NB4 (cell line): ENCODE measurements around the gene INSM2.

Source experiments
- DNase-seq: peaks from one replicate; pipeline ENCODE4 v3.0.0; 2010; ENCODE audit warnings: low read depth
- H3K4me3 ChIP-seq: one replicate; pipeline ENCODE4 v1.5.1; 2011; ENCODE audit warnings: mild to moderate bottlenecking, low read depth, low read length, moderate library complexity
- MYC ChIP-seq: IDR thresholded peaks from 2 replicates; pipeline ENCODE4 v1.6.1; 2011; ENCODE audit warnings: low read depth, low read length
- POLR2A ChIP-seq: IDR thresholded peaks from 2 replicates; pipeline ENCODE4 v1.6.1; 2011; ENCODE audit warnings: mild to moderate bottlenecking; ENCODE audit not compliant: insufficient read length; ENCODE audit errors: extremely low read depth
- TF ChIP-seq, protein P1 (sequence below): IDR thresholded peaks from 2 replicates; pipeline ENCODE4 v1.6.1; 2011; ENCODE audit warnings: low read depth, low read length
- TF ChIP-seq, protein P2 (sequence below): IDR thresholded peaks from one replicate; pipeline ENCODE4 v1.5.1; 2012; ENCODE audit warnings: low read depth, low read length

The INSM2 gene

DNA sequence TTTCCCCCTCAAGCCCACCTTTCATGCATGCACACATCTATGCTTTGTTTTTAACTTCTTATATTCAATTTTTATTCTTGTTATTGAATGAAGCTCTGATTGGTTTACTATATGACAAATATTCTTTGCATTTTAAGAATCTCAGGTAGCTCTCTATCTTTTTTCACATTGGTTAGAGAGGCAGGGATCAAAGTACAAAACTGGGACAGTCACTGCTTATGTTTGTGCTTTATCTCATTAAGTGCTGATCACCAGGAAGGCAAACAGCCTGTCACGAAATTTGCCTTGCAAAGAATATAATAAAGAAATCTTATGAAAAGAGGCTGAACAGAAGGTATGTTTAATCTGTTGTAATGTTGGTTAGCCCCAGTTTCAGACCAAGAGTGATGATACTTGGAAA is 29.7 kb upstream of the INSM2 start:
- H3K4me3 ChIP-seq, result no peak overlapping the region
- no peak for DNase-seq
- TF ChIP-seq, protein P1, sequence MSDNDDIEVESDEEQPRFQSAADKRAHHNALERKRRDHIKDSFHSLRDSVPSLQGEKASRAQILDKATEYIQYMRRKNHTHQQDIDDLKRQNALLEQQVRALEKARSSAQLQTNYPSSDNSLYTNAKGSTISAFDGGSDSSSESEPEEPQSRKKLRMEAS, result no peak

DNA sequence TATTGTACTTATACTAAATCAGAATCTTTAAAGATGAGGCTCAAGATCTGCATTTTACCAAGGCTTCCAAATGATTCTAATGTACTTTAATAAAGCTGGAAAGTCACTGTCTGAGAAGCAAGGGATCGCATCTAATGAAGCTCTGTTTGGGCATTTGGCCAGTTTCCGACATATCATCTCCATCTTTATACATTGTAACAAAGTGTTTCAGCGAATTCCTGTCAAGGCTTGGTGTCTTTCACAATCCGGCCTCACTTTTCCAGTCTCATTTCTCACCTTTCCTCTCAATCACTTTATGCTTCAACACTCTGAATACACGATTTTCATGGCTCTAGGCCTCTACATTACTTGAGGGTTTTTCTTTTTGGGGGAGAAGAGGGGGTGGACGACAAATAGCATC is 27.5 kb upstream of the INSM2 start:
- no peak overlapping the region for H3K4me3 ChIP-seq
- no peak for DNase-seq
- TF ChIP-seq, protein P2, sequence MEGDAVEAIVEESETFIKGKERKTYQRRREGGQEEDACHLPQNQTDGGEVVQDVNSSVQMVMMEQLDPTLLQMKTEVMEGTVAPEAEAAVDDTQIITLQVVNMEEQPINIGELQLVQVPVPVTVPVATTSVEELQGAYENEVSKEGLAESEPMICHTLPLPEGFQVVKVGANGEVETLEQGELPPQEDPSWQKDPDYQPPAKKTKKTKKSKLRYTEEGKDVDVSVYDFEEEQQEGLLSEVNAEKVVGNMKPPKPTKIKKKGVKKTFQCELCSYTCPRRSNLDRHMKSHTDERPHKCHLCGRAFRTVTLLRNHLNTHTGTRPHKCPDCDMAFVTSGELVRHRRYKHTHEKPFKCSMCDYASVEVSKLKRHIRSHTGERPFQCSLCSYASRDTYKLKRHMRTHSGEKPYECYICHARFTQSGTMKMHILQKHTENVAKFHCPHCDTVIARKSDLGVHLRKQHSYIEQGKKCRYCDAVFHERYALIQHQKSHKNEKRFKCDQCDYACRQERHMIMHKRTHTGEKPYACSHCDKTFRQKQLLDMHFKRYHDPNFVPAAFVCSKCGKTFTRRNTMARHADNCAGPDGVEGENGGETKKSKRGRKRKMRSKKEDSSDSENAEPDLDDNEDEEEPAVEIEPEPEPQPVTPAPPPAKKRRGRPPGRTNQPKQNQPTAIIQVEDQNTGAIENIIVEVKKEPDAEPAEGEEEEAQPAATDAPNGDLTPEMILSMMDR, result no peak
- TF ChIP-seq POLR2A, result no peak
- TF ChIP-seq MYC, result no peak
- TF ChIP-seq, protein P1, result no peak

DNA sequence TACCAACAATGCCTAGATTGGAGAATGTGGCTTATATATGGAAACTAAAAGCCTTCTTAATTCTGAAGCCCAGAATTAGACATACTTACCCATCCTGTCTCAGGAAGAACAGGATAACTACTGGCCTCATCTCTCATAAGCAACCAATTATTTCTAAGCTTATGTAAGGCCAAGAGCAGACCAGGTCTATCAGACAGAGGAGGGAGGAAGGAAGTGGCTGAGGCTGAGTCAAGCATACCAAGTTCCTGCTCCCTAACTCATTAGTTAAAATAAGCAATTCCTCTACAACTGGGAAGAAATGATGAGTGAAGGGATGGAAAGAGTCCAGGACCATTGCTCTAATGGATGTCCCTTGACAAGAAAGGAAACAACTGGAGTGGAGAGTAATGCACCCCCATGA is 27.0 kb upstream of the INSM2 start:
- DNase-seq, result no peak
- TF ChIP-seq, protein P1, result no peak
- TF ChIP-seq, protein P2, result no peak
- TF ChIP-seq MYC (no peak), POLR2A (no peak)
- no peak overlapping the region for H3K4me3 ChIP-seq

DNA sequence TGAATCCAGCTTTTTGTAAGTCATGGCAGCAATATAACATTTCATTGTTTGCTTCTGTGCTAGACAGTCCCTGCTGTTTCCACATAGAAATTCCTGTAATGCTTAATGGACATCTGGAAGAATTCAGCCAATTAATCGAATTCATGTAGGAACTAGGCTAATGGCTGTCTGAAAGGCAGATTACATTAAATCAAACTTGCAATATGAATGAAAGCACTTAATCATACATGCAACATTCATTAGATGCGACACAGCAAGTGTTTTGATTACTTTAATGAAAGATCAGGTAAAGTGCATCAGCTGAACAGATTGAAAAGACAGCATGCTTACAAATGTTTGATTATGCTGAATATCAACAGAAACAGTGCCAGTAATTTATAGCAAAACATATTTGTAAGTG is 24.1 kb upstream of the INSM2 start:
- H3K4me3 ChIP-seq, result no peak overlapping the region
- no peak for TF ChIP-seq POLR2A
- TF ChIP-seq, protein P2, result no peak
- TF ChIP-seq, protein P1, result no peak
- no peak for TF ChIP-seq MYC
- no peak for DNase-seq

DNA sequence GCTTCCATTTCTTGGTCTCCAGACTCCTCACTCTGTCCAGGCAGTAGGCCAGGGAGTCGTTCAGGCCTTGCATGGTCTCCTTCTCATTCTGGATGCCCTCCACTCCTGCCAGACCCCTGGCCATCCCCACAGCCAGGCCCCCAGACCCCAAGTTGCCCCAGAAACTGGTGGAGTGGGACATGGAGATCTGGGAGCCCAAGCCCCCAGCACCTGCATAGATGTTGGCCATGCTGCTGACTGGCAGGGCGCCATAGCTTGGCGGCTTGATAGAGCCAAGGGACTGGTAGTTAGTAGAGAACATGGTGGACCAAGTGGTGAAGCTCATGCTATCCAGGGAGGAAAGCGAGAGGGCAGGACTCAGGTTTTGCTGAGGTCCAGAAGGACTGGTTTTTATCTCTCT is 21.2 kb upstream of the INSM2 start:
- DNase-seq, result no peak
- H3K4me3 ChIP-seq, result no peak overlapping the region
- TF ChIP-seq, protein P1, result no peak
- TF ChIP-seq POLR2A, result no peak
- TF ChIP-seq MYC, result no peak
- TF ChIP-seq, protein P2, result no peak

DNA sequence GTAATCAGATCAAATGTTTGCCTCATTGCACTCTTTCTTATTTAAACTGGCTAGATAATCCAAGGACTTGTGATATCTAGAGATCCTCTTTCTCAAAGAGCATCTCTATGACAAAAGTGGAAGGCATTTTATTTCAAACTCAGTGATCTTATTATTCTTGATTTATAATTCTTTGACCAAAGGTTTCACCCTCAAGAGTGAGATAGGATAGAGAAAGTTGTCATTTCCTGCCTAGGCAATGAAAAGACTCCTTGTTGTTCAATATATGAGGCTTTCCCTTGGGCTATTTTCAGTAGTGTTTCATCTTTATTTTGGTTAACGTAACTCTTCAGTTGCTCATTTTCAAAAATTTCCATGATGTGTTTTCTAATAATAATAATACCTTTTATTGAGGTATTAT is 18.0 kb upstream of the INSM2 start:
- no peak for DNase-seq
- TF ChIP-seq, protein P1, result no peak
- no peak for TF ChIP-seq POLR2A
- no peak for TF ChIP-seq MYC
- TF ChIP-seq, protein P2, result no peak
- no peak overlapping the region for H3K4me3 ChIP-seq
